Right forelimb (tissue), 1 donor: Measurements from ENCODE around the gene SRMS.

ENCODE experiments used
- DNase-seq: peaks from one replicate; pipeline ENCODE4 v3.0.0-alpha.2; 2018

The SRMS gene

DNA sequence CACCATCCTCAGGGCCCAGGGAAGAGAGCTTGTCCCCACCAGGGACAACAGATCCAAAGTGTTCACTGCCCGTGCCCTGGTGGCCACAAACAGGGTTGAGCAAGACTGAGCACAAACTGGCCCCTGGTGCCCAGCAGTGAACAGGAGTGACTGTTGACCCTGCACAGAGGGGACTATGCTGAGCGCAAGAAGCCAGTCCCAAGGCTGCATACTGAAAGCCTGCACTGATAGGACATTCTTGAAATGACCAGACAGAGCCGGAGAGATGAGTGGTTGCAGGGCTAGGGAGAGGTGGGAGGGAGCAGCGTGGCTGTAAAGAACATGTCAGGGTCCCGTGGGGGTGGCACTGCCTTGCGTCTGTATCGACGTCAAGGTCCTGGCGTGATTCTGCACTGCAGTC, 3.5 kb upstream of the SRMS start:
- no peak for DNase-seq

GRCh38 chr20:63549679-63550282, 2.2 kb upstream of the SRMS start:
- DNase-seq, result no peak

DNA sequence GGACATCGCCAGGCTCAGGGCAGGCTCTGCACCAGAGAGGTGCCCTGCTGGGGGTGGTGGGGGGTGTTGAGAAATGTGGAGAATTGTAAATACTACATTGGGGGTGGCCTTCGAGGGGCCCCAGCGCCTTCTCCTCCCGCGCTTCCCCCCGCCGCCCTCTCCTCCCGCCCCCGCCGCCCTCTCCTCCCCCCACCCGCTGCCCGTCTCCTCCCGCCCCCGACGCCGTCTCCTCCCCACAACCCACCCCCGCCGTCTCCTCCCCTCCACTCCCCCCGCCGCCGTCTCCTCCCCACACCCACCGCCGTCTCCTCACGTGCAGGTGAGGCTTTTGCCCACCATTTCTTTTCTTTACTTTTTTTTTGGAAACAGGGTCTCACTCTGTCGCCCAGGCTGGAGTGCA, 1.5 kb upstream of the SRMS start:
- no peak for DNase-seq

DNA sequence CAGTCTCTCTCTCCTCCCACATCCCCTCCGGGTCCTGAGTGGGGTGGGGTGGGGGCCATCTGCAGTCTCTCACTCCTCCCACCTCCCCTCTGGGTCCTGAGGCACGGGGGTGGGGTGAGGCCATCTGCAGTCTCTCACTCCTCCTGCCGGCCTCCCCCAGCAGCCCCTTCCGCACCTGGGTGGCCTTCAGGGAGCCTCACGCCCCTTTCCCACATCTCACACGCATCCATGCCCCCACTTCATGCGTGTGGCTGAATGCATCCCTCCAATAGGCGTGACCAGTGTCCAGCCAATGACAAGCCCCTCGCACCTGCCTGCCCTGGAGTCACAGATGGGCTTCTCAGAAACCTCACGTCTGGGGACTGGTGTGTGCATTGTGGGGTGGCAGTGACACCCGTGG, 993 bp upstream of the SRMS start:
- DNase-seq, result no peak

DNA sequence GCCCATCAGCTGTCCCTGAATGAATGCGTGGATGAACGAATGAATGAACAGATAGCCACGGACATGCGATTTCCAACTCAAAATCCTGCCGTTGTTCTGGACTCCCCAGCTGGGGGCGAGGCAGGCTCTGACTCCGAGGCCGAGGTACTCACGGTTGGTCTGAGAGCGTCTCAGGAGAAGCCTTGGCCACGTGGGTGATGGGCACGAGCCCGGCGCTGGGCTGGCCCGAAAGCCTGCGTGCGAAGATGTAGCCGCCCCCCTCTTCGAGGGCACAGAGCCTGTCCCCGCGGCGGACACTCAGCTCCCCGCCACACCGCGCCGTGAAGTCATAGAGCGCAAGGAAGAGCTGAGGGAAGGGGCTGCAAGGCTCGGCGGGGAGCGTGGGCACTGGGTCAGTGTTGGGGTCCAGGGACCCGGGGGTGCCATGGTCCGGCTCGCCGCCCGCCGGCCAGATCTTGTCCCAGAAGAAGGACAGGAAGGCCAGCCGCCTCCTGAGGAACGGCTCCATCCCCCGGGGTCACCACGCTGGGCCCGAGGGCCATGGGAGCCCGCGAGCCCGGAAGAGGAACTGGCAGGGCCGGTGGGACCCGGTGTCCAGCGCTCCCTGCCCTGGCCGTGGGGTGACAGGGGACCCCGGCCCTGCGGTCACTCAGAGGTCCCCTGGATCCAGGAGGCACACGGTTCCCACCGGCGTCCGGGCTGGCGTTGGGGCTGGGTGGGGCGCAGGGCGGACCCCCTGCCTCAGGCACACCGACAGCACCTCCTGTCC, 409 bp downstream of the SRMS start:
- no peak for DNase-seq

DNA sequence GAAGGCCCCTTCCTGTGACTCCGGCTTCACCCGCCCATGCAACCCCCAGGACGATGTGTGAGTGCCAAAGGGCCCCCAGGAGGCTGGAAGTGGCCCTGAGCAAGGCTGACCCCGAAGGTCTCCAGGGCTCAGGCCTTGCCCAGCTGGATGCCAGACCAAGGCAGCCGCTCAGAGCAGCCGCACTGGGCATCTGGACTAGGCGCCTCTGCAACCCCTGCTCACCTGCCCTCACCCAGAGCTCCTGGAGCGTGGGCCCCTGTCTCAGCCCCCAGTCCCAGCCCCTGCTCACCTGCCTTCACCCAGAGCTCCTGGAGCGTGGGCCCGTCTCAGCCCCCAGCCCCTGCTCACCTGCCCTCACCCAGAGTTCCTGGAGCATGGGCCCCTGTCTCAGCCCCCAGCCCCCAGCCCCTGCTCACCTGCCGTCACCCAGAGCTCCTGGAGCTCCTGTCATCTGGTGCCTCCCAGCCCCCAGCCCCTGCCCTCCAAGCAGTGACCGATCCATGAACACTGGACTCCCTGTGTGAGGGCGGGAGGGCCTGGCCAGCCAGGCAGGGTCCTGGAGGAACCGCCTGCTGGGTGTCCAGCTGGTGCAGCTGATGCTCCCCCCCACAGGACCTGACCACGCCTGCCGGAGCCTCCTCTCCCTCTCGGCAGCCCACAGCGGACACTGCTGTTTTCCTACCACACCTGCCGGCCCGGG, 1.1 kb downstream of the SRMS start:
- no peak for DNase-seq

GRCh38 chr20:63545814-63546213, 1.7 kb downstream of the SRMS start:
- DNase-seq, result no peak

DNA sequence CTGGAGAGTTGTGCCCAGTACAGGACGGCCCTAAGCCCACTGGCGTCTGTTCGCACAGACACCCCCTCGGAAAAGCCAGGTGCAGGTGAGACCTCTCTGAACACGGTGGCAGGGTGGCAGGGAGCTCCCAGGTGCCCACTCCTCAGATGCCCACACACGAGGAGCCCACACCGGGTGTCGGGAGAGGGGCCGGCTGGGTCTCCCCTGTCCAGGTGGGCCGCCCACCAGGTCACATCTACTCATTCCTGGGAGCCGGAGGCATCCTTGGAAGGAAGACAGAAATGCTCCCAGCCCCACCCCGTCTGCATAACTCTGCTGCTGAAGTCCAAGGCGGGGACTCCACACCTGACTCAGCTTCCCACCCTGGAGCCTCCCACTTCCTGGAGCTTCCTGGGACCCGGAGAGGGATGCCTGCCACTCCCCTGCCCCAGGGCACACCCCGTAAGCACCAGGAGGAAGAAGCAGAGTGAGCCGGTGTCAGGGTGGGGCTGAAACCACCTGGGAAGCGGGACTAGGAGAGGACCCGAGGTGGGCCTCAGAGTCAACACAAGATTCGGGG, 2.5 kb downstream of the SRMS start:
- no peak for DNase-seq

DNA sequence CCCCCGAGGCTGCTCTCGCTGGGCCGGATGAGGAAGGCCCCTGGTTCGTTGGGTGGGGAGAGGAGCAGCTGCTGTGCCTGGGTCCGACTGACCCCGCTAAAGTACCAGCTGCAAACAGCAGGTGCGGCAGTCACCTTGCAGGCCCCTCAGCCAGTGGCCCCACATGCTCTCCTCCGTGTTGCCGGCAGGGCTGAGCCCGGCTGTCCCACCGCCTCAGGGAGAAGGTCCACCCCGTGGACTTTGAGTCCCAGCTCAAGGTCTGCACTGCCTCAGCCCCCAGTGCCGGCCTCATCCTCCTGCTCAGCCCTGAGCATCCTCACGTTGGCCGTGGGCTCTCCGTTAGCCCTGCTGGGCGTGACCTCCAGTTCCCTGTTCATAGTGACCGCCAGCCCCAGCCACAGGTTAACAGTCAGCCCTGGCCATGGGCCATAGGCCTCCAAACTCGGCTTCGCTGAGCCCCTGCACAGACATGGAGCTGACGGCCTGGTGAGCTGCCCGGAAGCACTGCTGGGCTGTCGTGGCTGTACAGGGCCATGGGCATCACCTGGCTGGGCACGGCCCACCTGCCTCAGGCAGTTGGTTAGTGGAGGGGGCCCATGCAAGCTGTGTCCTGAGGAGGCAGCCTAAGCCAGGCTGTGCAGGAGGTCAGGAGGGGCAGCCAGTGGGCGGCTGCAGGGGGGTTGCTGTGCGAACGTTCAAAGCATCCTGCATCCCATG, 3.1 kb downstream of the SRMS start:
- DNase-seq, result no peak

DNA sequence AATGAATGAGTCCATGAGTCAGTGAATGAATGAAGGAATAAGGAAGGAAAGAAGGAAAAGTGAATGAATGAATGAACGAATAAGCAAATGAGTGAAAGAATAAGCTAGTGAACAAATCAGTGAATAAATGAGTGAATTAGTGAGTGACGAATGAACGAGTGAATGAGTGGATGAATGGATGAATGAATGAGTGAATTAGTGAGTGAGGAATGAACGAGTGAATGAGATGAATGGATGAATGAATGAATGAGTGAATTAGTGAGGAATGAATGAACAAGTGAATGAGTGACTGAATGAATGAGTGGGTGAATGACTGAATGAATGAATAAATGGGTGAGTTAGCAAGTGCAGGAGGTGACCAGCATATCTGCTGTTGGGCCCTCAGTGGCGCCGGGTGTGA, 3.8 kb downstream of the SRMS start:
- DNase-seq, result no peak

DNA sequence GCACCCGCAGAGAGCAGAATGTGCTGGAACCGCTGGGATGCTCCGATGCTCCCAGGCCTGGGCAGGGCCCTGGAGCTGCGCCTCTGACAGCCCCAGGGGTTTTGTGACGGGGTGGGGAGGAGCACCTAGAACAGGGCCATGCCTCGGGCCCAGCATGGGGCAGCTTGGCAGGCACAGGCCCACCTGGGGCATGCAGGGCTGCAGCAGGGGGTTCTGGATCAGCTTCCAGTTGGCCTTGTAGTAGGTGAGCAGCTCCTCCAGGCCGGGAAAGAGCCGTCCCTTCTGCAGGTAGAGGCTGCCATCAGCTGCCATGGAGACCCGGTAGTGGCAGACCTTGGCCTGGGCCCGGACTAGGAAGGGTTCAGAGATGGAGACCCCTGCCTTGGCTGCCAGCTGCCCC, 4.4 kb downstream of the SRMS start:
- no peak for DNase-seq

DNA sequence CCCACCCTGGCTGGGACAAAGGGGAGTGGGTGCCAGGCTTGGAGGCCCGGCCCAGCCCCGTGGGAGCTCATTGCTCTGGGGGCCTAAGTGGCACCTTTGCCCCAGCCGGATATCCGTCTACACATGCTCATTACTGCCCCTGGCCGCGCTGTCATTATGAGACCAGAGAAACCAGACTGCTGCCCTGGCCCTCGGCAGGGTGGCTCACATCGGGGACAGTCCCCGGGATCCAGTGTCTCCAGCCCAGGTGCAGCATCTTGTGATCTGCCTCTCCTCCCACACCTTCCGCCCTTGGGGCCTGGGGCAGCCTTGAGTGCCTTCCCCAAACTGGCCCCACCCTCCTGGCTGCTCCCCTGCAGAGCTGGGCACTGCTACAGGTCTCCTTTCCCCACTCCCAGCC, 4.9 kb downstream of the SRMS start:
- DNase-seq, result no peak

DNA sequence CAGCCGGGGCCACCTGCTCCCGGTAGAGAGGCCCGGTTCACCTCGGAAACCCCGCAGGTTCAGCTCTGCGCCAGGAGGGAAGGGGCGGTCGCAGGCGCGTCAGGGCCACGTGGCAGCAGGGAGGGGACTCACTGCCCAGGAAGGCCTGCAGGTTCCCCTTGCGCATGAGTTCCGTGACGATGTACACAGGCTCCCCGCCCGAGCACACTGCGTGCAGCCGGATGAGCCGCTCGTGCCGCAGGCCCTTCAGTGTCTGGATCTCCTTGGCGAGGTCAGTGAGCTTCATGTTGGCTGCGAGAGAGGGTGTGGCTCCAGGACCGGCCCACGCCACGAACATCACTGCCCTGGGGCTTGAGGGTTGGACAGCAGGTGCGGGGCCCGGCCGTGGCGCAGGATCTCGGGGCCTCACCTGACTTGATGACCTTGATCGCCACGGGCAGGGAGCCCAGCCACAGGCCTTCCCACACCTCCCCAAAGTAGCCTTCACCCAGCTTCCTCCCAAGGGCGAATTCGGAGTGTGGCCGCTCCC, 5.5 kb downstream of the SRMS start:
- DNase-seq, result no peak

- DNase-seq, result no peak
Observed at GRCh38 chr20:63541371-63541770, 6.2 kb downstream of the SRMS start.

DNA sequence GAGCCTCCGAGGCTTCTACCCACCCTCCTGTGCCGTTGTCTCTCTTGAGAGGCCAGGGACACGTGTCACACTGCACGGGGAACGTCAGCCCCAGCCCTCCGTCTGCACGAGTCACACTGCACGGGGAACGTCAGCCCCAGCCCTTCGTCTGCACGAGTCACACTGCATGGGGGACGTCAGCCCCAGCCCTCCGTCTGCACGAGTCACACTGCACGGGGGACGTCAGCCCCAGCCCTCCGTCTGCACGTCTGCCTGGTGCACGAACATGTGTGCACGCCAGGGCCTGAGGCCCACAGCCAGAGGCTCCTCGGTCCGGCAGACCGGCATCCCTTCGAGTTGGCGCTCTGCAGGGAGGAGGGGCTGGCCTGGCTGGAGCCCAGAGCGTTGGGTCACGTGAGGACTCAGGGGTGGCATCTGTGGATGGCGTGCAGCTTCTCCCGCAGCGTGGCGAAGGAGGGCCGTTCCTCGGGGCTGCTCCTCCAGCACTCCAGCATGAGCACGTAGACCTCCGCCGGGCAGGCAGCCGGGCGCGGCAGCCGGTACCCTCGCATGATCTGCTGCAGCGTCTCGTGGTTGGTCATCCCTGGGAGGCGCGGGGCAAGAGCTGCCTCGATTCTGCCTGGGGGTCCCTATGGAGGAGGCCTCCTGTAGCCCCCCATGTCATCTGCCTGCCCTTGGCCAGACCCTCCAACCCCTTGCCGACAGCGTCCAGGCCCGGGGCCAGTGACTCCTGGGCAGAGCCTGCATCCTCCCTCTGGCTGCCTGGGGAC, 6.9 kb downstream of the SRMS start:
- no peak for DNase-seq

- DNase-seq, result no peak
Observed at GRCh38 chr20:63539441-63540370, 7.8 kb downstream of the SRMS start.

DNA sequence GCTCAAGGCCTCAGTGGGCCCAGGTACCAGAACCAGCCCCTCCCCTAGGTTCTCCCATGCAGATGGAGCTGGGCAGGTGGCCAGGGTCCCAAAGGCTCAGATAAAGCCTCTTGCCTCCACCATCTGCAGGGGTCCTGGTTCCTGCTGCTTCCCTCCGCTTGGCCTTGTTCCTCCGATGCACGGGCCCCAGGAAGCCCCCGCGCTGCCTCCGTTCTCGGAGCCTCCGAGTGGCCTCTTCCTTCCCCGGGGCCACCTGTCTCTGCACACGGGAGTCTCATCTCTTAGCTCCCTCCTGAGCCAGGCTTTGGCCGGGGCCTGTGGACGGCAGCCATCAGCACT, 8.5 kb downstream of the SRMS start:
- no peak for DNase-seq

DNA sequence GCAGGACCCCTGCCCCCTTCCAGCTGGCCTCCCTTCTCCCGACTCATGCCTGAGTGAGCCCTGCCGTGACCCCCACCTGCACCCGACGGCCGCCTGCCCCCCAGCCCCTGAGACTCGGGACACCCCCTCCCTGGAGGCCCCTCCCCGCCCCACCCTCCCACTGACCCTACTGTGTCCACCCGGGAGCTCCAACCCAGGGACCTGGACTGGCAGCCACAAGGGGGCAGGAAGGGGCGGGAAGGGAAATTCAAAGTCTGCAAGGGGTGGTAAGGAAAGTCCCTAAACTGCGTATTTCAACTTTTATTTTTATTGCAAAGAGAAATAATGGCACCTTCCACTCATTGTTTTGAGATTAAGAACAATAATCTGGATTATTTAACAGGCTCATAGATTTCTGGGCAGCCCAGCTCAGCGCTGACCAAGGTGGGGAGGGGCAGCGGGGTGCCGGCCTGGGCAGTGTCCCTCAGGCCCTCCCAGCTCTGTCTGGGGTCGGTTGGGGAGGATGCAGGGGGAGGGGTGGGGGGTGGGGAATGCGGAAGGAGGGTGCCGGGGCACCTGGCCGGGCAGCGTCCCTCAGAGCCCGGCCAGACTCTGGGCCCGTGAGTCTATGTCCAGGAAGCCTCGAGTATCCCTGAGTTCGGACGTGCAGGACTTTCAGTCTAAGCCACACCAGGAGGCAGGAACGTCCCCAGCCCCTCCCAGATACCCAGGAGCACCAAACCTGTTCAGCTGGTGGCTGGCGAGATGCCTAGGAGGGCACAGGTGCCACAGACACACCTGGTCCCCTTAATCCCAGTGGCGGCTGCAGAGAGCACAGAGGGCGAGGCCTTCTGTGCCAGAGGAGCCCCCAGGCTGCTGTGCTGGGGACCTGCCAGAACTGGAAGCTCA, 9.1 kb downstream of the SRMS start:
- no peak for DNase-seq

DNA sequence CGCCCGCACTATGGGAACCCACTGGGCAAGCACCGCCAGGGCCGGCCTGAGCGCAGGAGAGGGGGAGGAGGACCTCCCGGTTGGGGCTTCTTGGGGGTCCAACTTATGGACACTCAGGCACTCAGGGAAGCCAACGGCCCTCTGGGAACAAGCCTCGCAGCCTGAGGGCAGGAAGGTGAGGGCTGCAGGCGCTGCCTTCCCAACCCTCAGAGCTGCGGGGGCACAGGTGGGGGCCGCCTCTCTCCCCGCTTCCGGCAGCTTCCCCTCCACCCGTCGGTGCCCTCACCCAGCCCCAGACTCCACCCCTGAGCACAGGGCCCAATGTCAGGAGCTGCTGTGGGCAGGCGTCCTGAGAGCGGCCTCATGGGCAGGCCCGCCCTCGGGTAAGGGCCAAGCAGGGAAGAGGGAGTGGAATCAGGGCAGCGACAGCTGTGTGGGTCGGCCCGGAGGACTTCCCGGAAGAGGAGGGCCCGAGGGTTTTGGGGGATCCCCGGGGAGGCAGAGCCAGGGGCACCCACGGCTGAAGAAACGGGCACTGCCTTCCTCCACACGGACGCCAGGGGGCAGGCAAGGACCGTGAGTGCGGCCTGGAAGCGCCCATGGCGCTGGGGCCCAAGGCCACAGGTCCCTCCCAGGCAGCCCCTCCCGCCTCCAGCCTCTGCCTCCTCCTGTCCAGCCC, 9.9 kb downstream of the SRMS start:
- DNase-seq, result peak; percentile 87
